C1 segment of cervical spinal cord (tissue), 14 donors: ENCODE results near the gene FADS2.
"Not testable (repeated sequence)": the region's sequence is repeated elsewhere in the genome, so short reads cannot be mapped to it uniquely, and the experiment has no call there.

Experiments used
- DNase-seq, 14 donors: peaks; one replicate each; lab custom pipeline; 2025; lab: John Stamatoyannopoulos, UW

Gene FADS2

GRCh38 chr11:61868571-61869428 lies 40.7 kb downstream of the FADS2 start:
- peak in 1 of 14 donors; percentile 21 for DNase-seq

DNA sequence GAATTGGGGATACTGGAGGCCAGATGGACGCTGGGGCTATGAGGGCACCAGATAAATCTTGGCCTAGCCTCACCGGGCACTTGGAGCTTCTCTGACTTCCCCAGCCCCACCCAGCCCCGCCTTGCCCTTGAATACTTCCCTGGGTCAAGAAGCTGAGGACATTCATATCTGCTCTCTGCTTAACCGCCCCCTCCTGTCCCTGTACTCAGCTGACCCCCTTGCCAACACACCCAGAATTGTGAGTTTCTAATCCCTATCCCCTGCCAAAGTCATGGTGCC lies 41.3 kb downstream of the FADS2 start:
- DNase-seq: no peak

- peak in 1 of 14 donors; percentile 25 for DNase-seq
These were observed 41.8 kb downstream of the FADS2 start for GRCh38 chr11:61869708-61870451.

GRCh38 chr11:61870541-61871031 lies 42.5 kb downstream of the FADS2 start:
- peak in 2 of 14 donors; percentile 25 to 31 for DNase-seq

DNA sequence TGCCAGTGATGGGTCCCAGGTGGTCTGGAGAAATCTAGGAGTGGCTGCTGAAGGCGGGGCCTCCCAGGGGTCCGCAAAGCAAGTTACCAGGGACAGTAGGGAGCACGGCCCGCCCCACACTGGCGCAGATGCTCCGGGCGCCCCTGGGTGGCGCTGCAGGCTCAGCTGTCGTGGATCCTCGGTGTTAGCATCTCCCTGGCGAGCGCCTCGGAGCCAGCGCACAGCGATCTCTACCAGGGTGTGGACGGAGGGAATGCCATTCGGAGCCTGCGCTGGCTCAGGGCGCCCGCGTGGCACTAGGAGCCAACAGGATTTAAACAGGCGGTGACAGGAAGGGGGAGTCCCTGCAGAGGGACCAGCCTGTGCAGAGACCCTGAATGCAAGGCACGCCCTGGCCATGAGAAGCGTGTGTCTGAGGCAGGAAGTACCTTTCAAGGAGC lies 43.1 kb downstream of the FADS2 start:
- DNase-seq: peak in 12 of 14 donors; percentile 26 to 75 (median 56)

- DNase-seq: no peak
These were observed 45.0 kb downstream of the FADS2 start for GRCh38 chr11:61872935-61873565.

- peak in 1 of 14 donors; percentile 77 for DNase-seq
These were observed 45.7 kb downstream of the FADS2 start for GRCh38 chr11:61873588-61874376.

GRCh38 chr11:61874377-61874809 lies 46.3 kb downstream of the FADS2 start:
- DNase-seq: peak in 1 of 14 donors; percentile 77

- DNase-seq: no peak
These were observed 46.8 kb downstream of the FADS2 start for GRCh38 chr11:61874853-61875252.

- DNase-seq: no peak
These were observed 47.6 kb downstream of the FADS2 start for GRCh38 chr11:61875698-61876097.

GRCh38 chr11:61879152-61879551 lies 51.1 kb downstream of the FADS2 start:
- DNase-seq: no peak

DNA sequence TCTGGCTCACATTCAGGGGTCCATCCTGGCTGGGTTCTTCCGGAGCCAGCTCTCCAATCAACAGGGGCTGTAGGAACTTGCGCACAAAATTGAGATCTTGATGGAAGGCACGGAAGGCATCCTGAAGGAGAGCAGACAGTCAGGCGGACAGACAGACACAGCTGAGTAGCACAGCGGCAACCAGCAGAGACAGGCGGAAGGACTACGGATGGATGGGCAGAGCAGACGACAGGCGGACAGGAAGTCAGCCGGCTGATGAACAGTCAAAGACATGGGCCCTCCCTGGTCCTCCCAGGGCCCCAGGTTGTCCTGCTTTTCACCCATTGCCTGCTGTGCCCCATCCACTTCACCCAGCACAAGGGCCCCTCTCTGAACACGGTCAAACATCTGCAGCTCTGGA lies 51.9 kb downstream of the FADS2 start:
- peak in 3 of 14 donors; percentile 10 to 30 (median 19) for DNase-seq

- DNase-seq: no peak
These were observed 52.4 kb downstream of the FADS2 start for GRCh38 chr11:61880454-61880853.

- no peak for DNase-seq
These were observed 53.3 kb downstream of the FADS2 start for GRCh38 chr11:61881397-61881796.

DNA sequence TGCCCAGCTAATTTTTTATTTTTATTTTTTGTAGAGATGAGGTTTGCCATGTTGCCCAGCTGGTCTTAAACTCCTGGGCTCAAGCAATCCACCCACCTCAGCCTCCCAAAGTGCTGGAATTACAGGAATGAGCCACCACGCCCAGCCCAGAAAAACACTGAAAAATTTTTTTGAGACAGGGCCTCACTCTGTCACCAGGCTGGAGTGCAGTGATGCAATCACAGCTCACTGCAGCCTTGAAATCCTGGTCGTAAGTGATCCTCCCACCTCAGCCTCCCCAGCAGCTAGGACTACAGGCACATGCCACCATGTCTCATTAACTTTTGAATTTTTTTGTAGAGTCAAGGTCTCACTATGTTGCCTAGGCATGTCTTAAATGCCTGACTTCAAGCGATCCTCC lies 54.2 kb downstream of the FADS2 start:
- DNase-seq: not testable (repeated sequence)

DNA sequence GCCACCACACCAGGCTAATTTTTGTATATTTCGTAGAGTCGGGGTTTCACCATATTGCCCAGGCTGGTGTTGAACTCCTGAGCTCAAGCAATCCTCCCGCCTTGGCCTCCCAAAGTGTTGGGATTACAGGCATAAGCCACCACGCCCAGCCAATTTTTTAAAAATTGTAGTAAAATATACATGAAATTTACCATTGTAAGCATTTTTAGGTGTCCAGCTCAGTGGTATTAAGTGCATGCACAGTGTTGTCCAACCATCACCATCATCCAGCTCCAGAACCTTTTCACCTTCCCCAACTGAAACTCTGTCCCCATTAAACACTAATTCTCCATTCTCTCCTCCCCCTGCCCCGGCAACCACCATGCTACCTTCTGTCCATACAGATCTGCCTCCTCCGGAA lies 54.8 kb downstream of the FADS2 start:
- DNase-seq: no peak

GRCh38 chr11:61883327-61883726 lies 55.2 kb downstream of the FADS2 start:
- no peak for DNase-seq

- no peak for DNase-seq
These were observed 55.8 kb downstream of the FADS2 start for GRCh38 chr11:61883947-61884346.

DNA sequence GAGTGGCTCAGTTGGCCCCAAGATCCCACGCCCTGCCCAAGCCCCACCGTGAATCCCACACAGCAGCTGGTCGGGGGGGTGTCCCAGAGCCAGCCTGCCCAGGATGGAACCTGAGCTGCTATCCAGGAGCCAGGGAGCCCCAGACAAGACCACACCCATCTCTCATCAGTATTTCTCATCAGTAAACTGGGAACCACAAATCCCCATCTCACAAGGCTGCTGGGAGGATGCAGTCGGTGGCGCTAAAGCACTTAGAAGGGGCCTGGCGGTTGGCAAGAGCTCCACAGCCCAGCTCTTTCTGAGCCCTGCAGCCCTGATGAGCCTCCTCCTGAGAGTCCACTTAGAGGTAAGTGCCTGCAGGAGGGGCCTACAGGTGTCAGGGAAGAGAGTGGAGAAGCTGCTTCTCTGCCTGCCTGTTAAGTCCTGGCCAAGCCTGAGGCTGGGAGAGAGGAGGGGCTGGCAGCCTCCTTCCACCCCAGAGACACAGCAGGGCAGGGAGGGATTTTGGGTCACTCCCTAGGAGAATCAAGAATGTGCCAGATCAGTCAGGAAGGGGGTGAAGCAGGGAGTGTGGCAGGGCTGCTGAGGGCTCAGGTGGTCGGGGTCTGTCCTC lies 57.2 kb downstream of the FADS2 start:
- DNase-seq: no peak

DNA sequence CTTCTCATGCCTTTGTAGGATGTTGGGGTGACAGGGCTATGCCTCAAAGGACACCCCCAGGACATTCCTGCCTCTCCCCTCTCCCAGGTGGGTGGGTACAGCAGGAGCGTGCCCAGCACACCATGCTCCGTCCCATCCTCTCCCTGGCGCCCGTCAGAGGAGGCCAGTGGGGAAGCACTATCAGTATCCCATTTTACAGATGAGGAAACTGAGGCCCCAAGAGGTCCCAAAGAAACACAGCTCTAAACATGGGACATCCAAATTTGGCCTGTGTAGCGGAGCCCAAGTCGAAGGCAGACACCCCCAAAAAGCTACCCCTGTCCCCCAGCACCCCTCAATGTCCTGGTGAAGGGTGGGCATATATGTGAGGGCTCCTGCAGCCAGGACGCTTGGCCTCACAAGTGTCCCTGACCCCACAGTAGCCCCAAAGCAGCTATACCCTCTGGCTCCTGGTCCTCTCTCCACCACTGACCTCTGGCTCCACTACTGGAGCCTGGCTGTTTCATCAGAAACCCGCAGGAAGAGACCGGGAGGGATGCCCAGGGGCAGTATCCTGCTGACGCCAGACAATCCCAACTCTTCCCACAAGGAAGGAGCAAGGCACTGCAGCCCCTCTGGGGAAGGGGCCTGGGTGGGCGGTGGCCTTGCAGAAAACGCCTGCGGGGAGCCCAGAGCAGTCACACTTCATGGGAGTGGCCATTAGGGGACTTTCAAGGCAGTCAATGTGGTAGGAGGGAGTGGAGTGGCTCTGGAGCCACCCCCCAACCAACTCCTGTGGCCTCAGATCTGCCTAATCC lies 57.9 kb downstream of the FADS2 start:
- DNase-seq: no peak
